Stimulated activated memory B cell treated with anti-CD40 and anti-IgM and Interleukin-4, amounts not matched to agents 10 μg/mL and 1 μg/mL and 100 μg/mL, for 72 hours (primary cell): ENCODE results near the gene NUP35.
A peak's percentile ranks its signal among the peaks of the same experiment; 100 is the strongest.
"Not testable (repeated sequence)": the region's sequence is repeated elsewhere in the genome, so short reads cannot be mapped to it uniquely, and the experiment has no call there.

Source experiments
- ATAC-seq: fragments of 150-1000 bp; cut with Tn5 transposase; 2 replicates; pipeline ENCODE4 v1.10.0; 2021
- H3K27ac Mint-ChIP-seq: one replicate; pipeline ENCODE4 v1.8.0; 2022; ENCODE audit warnings: mild to moderate bottlenecking, mixed read lengths
- H3K27me3 Mint-ChIP-seq: one replicate; pipeline ENCODE4 v1.8.0; 2022; ENCODE audit warnings: mixed read lengths
- H3K36me3 Mint-ChIP-seq: one replicate; pipeline ENCODE4 v1.8.0; 2022; ENCODE audit warnings: mixed read lengths
- H3K4me1 Mint-ChIP-seq: one replicate; pipeline ENCODE4 v1.8.0; 2022; ENCODE audit warnings: mixed read lengths
- H3K4me3 Mint-ChIP-seq: one replicate; pipeline ENCODE4 v1.8.0; 2022; ENCODE audit warnings: mild to moderate bottlenecking, moderate library complexity, mixed read lengths
- H3K9me3 Mint-ChIP-seq: one replicate; pipeline ENCODE4 v1.8.0; 2022; ENCODE audit warnings: mixed read lengths

NUP35 gene

GRCh38 chr2:183166210-183166609, 42.0 kb downstream of the NUP35 start:
- Mint-ChIP-seq H3K36me3 (peaks cover 93% of the 10 kb centered on the region), H3K4me1 (no peaks in the 10 kb centered on the region), H3K4me3 (no peak overlapping the region), H3K9me3 (peaks cover 6% of the 10 kb centered on the region), H3K27me3 (no peaks in the 10 kb centered on the region), H3K27ac (no peak overlapping the region)
- ATAC-seq: no peak

GRCh38 chr2:183166976-183167375, 42.7 kb downstream of the NUP35 start:
- not testable (repeated sequence) for H3K27ac Mint-ChIP-seq, H3K9me3 Mint-ChIP-seq, H3K4me1 Mint-ChIP-seq, H3K27me3 Mint-ChIP-seq, ATAC-seq, H3K4me3 Mint-ChIP-seq
- peaks cover 93% of the 10 kb centered on the region for H3K36me3 Mint-ChIP-seq

GRCh38 chr2:183172220-183172887, 48.1 kb downstream of the NUP35 start:
- Mint-ChIP-seq H3K4me3 (no peak overlapping the region), H3K9me3 (peaks cover 11% of the 10 kb centered on the region), H3K27me3 (no peaks in the 10 kb centered on the region), H3K27ac (no peak overlapping the region), H3K4me1 (no peaks in the 10 kb centered on the region), H3K36me3 (peaks cover 84% of the 10 kb centered on the region)
- ATAC-seq: no peak

- Mint-ChIP-seq H3K4me3 (no peak overlapping the region), H3K4me1 (peaks cover 6% of the 10 kb centered on the region), H3K36me3 (peaks cover 85% of the 10 kb centered on the region), H3K27ac (no peak overlapping the region), H3K9me3 (peaks cover 21% of the 10 kb centered on the region), H3K27me3 (no peaks in the 10 kb centered on the region)
- ATAC-seq: no peak
Measured at GRCh38 chr2:183179156-183179555, 54.9 kb downstream of the NUP35 start.

DNA sequence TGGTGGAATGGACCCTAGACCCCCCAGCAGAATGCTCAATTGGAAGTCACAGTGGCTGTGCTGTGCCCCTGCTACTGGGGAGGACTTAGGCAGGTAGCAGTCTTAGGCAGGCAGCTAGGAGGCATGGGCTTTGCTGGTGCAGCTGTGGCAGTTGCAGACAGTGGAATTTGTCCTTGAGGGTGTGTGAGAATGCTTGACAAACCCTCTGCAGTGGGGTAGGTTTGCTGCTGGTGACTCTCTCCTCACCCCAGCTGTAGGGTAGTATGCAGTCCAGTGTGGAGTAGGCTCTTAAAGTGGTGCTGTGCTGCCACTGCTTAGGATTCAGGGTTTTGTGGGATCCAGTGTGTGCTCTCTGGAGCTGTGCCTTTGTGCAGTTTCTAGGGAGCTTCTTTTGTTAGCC, 61.3 kb downstream of the NUP35 start:
- Mint-ChIP-seq H3K9me3 (peaks cover 10% of the 10 kb centered on the region), H3K4me3 (no peak overlapping the region), H3K27me3 (no peaks in the 10 kb centered on the region), H3K27ac (no peak overlapping the region), H3K4me1 (peaks cover 12% of the 10 kb centered on the region), H3K36me3 (peaks cover 87% of the 10 kb centered on the region)
- no peak for ATAC-seq

GRCh38 chr2:183186296-183186695, 62.1 kb downstream of the NUP35 start:
- Mint-ChIP-seq H3K27me3 (no peaks in the 10 kb centered on the region), H3K27ac (no peak overlapping the region), H3K36me3 (peaks cover 90% of the 10 kb centered on the region), H3K4me1 (peaks cover 12% of the 10 kb centered on the region), H3K9me3 (peaks cover 10% of the 10 kb centered on the region), H3K4me3 (no peak overlapping the region)
- ATAC-seq: no peak

GRCh38 chr2:183186766-183187165, 62.5 kb downstream of the NUP35 start:
- H3K4me1 Mint-ChIP-seq: peaks cover 12% of the 10 kb centered on the region
- H3K9me3 Mint-ChIP-seq: peaks cover 10% of the 10 kb centered on the region
- no peak overlapping the region for H3K27ac Mint-ChIP-seq
- no peak overlapping the region for H3K4me3 Mint-ChIP-seq
- H3K27me3 Mint-ChIP-seq: no peaks in the 10 kb centered on the region
- no peak for ATAC-seq
- H3K36me3 Mint-ChIP-seq: peaks cover 90% of the 10 kb centered on the region

- Mint-ChIP-seq H3K27ac (no peak overlapping the region), H3K4me3 (no peak overlapping the region), H3K36me3 (peaks cover 65% of the 10 kb centered on the region), H3K9me3 (no peaks in the 10 kb centered on the region), H3K4me1 (no peaks in the 10 kb centered on the region), H3K27me3 (no peaks in the 10 kb centered on the region)
- no peak for ATAC-seq
Measured at GRCh38 chr2:183192343-183192742, 68.1 kb downstream of the NUP35 start.

DNA sequence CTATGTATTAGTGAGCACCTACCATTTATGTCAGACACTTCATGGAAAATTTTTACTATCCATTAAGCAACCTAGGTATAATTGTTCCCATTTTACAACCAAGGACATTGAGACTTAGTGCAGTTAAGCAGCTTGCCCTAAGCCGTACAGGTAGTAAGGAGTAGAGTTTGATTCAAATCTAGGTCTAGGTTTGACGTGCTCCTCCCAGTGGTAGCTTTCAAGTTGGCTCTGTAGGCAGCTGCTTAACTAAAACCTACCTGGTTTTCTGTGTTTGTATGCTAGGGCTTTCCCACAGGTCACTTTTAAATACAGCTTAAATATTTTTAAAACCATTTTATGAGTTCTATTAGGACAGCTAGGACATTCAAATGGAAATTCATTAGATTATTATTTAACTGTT, 69.7 kb downstream of the NUP35 start:
- no peak overlapping the region for H3K27ac Mint-ChIP-seq
- H3K9me3 Mint-ChIP-seq: no peaks in the 10 kb centered on the region
- H3K27me3 Mint-ChIP-seq: no peaks in the 10 kb centered on the region
- no peak overlapping the region for H3K4me3 Mint-ChIP-seq
- ATAC-seq: no peak
- peaks cover 62% of the 10 kb centered on the region for H3K36me3 Mint-ChIP-seq
- no peaks in the 10 kb centered on the region for H3K4me1 Mint-ChIP-seq

- Mint-ChIP-seq H3K4me3 (no peak overlapping the region), H3K4me1 (no peaks in the 10 kb centered on the region), H3K27me3 (no peaks in the 10 kb centered on the region), H3K27ac (peak overlapping the region; percentile 19), H3K9me3 (no peaks in the 10 kb centered on the region), H3K36me3 (peaks cover 60% of the 10 kb centered on the region)
- ATAC-seq: peak; percentile 34
Measured at GRCh38 chr2:183195397-183195796, 71.2 kb downstream of the NUP35 start.

- Mint-ChIP-seq H3K4me1 (no peaks in the 10 kb centered on the region), H3K27me3 (no peaks in the 10 kb centered on the region), H3K9me3 (no peaks in the 10 kb centered on the region), H3K36me3 (peaks cover 57% of the 10 kb centered on the region), H3K27ac (peak overlapping the region; percentile 19), H3K4me3 (no peak overlapping the region)
- ATAC-seq: no peak
Measured at GRCh38 chr2:183195998-183196409, 71.8 kb downstream of the NUP35 start.

DNA sequence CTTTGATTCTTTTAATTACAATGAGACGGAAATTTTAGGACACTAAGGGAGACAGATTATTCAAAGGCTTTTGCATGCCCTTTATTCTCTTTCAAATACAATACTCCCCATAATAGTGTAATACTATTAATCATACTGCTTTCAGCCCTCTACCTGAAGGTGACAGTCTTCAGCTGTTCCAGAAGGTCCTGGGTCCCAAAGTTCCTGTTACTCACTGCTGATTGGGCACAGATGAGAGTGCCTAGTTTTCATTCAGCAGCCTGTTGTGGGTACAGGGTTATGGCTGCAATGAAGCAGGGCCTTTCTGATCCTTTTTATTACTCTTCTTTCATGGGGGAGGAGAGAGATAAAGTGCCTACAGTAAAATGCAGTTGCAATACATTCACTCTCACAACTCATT, 80.2 kb downstream of the NUP35 start:
- Mint-ChIP-seq H3K27me3 (no peaks in the 10 kb centered on the region), H3K4me1 (no peaks in the 10 kb centered on the region), H3K27ac (no peak overlapping the region), H3K36me3 (peaks cover 13% of the 10 kb centered on the region), H3K4me3 (no peak overlapping the region), H3K9me3 (no peaks in the 10 kb centered on the region)
- ATAC-seq: no peak

DNA sequence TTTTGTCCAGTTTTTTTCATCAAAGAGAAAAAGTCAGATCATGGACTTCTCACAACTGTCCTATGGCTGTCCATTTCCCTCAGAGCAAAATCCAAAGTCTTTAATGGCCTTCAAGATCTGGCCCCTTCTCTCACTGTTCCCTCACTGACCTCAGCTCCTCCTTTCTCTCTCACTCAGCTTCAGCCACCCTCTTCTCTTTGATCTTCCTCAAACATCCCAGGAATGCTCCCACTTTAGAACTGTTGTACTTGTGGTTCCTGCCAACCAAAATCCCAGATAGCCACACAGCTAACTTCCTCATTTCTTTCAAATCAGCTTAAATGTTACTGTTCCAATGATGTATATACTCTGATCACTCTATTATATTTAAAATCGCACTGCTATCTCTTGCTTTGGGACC, 82.9 kb downstream of the NUP35 start:
- H3K27ac Mint-ChIP-seq: no peak overlapping the region
- H3K9me3 Mint-ChIP-seq: no peaks in the 10 kb centered on the region
- H3K4me1 Mint-ChIP-seq: no peaks in the 10 kb centered on the region
- H3K27me3 Mint-ChIP-seq: no peaks in the 10 kb centered on the region
- H3K4me3 Mint-ChIP-seq: no peak overlapping the region
- H3K36me3 Mint-ChIP-seq: peaks cover 20% of the 10 kb centered on the region
- no peak for ATAC-seq

GRCh38 chr2:183209395-183210028, 85.3 kb downstream of the NUP35 start:
- no peaks in the 10 kb centered on the region for H3K9me3 Mint-ChIP-seq
- H3K27me3 Mint-ChIP-seq: no peaks in the 10 kb centered on the region
- ATAC-seq: no peak
- no peak overlapping the region for H3K27ac Mint-ChIP-seq
- H3K36me3 Mint-ChIP-seq: peaks cover 27% of the 10 kb centered on the region
- H3K4me1 Mint-ChIP-seq: peaks cover 7% of the 10 kb centered on the region
- H3K4me3 Mint-ChIP-seq: no peak overlapping the region
